GM12801 (cell line): ENCODE data around the gene SCYGR6.

ENCODE experiments used
- CTCF ChIP-seq: IDR thresholded peaks from one replicate; pipeline ENCODE4 v1.5.1; 2011; ENCODE audit warnings: control low read depth; ENCODE audit not compliant: insufficient read length; ENCODE audit errors: extremely low read depth

Gene SCYGR6

DNA sequence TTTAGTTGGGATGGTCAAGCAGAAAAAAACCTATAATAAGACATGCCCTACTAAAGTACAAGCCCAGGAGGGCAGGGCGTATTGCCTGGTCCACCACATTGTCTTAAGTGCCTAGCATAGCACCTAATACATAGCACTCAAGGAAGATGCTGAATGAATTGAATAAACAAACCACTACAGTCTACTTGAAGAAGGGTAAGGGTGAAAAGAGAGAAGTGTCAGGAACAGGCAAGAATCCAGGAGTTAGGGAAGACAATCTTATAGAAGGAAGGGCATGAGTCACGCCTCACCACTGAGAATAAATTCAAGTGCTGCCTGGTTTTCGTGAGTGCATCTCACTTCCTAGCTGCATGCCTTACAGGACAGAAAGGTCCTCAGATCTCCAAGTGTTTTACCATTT lies 20.6 kb downstream of the SCYGR6 start:
- no peak for TF ChIP-seq CTCF

GRCh38 chr2:227703280-227703732 lies 21.3 kb downstream of the SCYGR6 start:
- TF ChIP-seq CTCF, result no peak

DNA sequence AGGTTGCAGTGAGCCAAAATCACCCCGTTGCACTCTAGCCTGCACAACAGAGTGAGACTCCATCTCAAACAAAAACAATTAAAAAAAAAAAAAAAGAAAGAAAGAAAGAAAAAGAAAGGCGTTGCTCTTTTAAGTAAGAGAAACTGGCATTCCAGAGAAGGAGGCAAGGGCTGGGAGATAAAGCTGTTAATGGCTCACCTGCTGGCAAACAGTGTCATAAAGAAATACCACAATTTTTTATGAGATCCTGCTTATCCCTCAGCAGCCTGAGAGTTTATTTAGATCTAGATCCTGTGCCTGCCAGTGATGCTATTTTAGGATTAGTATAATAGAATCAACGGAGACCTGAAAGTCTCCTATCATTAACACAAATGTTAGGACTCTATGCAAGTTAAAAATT lies 23.0 kb downstream of the SCYGR6 start:
- TF ChIP-seq CTCF, result no peak

DNA sequence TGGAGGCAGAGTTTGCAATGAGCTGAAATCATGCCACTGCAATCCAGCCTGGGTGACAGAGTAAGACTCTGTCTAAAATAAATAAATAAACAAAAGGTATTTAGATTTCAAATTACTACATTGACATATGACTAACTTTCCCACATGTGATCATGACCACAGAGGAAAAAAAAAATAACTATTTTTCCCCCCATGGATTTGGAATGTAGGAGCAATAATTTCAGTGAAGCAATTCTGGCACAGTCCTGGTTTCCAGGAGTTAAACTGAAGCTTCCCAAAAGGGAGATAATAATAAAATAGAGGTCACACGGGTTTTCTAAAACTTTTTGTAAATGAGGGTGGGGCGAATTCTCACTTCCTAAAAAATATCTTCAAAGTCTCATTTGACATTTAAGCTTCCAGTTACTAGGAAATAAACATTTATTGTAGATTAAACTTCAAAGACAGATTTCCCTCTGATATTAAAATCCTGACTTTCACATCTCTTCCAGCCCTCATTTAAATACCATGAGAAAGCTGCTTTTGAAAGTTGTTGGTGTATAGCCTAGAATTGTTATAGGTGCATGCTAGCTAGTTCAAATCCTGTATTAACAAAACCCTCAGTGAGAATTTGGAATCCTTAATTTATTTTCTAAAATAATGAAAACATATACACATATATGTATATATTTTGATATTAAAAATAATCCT lies 27.4 kb downstream of the SCYGR6 start:
- TF ChIP-seq CTCF, result no peak

DNA sequence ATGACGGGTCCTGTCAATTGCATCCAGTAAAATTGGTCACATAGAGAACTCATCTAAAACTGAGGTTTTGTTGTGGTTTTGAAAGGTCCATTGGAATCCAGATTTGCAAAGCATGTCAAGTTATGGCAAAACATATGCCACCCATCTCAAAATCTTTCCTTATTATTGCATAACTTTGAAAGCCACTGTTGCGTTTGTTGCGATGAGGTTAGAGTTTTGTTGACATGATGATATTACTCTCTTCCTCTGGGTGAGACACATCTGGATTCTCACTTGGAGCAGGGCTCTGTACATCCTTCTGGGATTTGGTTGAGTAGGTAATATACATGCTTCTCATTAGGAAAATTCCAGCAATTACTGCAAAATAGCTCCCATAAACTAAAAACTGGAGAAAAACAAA lies 37.4 kb downstream of the SCYGR6 start:
- no peak for TF ChIP-seq CTCF

DNA sequence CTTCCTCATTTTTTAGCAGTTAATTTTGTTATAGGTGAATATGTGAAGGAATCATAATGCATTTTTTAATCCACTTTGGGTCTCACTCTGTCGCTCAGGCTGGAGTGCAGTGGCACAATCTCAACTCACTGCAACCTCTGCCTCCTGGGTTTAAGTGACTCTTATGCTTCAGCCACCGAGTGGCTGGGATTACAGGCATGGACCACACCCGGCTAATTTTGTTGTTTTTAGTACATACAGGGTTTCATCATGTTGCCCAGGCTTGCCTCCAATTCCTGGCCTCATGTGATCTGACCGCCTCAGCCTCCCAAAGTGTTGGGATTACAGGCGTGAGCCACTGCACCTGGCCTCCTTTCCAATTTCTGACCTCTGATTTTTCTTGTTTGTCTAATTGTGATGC lies 40.3 kb downstream of the SCYGR6 start:
- no peak for TF ChIP-seq CTCF

DNA sequence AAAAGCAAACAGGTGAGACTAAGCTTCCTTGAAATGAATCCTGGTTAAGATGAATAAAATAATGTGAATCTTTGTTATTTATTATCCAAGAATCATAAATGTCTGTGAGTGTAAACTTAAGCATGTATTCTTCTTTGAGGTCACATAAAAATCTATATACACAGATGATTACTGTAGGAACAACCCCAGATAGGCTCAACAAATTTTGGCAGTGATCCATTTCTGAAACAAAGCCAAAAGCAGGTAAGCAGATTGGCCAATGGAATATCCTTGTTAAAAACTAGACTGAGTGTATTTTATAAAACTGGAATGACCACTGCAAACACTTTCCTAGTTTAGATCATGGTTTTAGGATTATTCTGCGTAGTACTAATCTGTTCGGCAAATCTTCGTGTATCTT lies 46.6 kb downstream of the SCYGR6 start:
- TF ChIP-seq CTCF, result no peak
